Activated CD4-positive, CD25-positive, alpha-beta regulatory T cell treated with anti-CD3 and anti-CD28 coated beads, Interleukin-2, amount 50 U/mL, for 16 hours (primary cell): ENCODE data around the gene KCNK13.
"Not testable (repeated sequence)": the region's sequence is repeated elsewhere in the genome, so short reads cannot be mapped to it uniquely, and the experiment has no call there.

ENCODE experiments used
- DNase-seq: peaks from one replicate; pipeline ENCODE4 v3.0.0-alpha.2; 2020; ENCODE audit warnings: low read depth, low spot score

KCNK13 gene

DNA sequence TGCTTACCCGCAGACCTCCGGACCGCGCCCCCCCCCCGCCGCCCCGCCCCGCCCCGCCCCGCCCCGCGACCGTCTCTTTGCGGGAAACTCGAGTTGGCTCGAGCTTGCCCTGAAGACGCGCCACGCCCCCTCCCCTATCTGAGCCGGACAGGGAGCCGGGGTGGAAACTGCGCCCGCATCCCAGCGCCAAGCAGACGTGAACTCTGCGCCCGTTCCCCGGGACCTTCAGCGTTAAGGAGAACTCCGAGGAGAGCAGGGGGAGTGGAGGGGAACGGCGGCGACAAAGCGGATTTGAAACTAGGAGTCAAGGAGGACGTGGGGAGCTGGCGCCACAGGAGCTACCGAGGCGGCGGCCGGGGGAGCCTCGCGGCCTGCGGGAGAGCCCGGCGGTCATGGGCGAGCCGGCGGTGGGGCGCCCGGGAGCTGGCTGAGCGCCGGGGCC, at the start of gene KCNK13:
TSS of gene KCNK13 (plus strand) at position 310 of the 442 bp plus-strand sequence. CDS start 212 bp downstream, outside the sequence.
- DNase-seq = no peak

DNA sequence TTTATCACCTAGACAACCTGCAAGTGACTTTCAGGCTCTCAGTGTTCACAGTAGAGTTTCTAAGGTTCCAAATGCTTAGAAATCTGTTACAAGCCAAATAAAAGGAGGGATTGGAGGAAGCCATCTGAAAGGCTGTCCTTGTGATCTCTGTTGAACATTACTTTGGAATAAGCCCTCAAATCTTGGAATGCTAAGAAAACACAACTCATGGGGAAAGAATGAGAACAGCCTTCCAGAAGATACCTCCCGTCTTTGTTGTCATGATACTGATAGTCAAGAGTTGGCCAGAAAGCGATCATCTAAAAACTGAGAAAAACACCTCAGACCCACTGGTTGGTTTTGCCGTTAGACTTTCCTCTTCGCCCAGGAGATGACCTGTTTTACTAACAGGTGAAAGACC, 44.4 kb upstream of the KCNK13 start:
- DNase-seq = no peak

DNA sequence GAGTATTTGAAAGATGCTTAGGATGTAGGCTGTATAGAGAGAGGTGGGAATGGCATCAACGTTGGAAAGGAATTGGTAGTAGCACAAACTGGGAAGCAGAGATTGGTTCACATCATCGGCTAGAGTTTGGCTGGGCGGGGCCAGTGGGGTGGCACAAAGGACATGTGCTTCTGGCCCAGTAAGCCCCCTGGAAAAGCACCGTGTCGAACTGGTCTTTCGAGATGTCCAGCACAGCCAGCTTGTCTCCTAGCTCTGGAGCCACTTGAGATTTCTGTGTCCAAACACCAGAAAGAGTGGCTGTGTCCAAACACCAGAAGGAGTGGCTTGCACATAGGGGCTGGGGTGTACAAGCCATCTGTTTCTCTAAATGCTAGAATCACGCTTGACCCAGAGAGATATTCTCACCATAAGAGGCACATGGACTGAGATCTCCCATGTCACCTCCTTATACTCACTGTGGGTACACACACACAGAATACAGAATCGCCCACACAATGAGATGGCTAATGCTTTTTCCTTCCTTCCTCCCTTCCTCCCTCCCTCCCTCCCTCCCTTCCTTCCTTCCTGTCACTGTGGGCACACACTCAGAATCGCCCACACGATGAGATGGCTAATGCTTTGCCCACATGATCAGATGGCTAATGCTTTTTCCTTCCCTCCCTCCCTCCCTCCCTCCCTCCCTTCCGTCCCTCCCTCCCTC, 41.8 kb upstream of the KCNK13 start:
- DNase-seq = no peak

DNA sequence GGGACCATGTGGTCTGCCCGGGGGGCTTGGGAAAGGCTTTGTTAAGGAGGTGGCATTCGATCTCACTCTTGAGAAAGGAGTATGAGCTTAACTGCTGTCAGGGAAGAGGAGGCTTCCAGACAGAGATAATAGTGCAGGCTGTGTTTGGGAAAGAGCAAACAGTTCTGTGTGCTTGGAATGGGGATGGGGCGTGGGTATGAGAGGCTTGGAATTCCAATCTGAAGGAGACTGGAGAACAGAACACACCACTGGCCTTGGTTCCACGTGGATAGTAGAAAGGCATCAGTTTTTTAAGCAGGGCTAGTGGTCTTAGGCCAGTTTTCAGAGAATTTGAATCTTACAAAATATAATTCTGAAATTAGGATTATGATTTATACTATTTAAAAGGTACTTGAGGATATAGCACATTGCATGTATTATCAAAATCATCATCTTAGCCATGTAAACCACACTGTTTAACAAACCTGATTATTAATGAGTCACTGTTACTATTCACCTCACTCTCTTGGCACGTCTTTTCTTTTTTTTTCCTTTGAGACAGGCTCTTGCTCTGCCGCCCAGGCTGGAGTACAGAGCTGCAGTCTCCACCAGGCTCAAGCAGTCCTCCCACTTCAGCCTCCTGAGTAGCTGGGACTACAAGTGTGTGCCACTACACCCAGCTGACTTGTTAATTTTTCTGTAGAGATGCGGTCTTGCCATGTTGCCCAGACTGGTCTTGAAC, 38.5 kb upstream of the KCNK13 start:
- DNase-seq = no peak

DNA sequence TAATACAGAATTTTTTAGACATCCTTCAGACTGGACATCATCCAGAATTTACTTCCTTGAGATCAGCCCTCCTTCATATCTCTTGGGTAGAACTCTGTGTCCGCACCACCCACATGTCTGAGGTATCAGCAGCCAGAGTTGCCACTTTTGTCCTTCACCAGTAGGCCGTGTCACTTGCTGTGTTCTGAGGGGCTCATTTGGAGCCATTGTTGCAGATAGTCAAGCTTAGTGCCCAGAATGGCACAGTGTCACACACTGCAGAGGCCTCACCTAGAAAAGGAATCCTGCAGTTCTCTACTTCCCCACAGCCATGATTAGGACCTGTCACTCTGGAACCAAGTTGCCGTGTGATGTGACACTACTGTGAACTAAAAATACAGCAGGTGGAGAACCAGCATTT, 36.9 kb upstream of the KCNK13 start:
- no peak for DNase-seq

DNA sequence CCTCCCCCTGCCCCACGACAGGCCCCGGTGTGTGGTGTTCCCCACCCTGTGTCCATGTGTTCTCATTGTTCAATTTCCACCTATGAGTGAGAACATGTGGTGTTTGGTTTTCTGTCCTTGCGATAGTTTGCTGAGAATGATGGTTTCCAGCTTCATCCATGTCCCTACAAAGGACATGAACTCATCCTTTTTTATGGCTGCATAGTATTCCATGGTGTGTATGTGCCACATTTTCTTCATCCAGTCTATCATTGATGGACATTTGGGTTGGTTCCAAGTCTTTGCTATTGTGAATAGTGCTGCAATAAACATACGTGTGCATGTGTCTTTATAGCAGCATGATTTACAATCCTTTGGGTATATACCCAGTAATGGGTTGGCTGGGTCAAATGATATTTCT, 35.2 kb upstream of the KCNK13 start:
- not testable (repeated sequence) for DNase-seq

DNA sequence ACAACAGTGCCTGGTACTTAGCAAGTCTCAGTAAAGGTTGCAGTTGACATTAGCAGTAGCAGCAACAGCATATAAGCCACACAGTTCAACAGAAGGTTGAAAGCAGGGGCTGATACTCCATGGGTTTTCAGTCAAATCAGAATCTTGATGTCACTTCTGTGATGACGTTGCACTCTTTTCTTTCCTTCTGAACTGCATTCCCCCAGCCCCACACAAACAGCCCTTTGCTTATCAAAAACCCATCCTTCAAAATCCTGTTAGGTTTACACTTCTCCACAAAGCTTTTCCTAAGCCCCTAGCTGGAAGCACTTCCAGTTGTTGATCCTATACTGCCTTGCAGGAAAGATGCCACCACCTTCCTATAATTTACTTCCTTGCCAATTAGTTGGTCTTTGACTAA, 34.0 kb upstream of the KCNK13 start:
- no peak for DNase-seq

DNA sequence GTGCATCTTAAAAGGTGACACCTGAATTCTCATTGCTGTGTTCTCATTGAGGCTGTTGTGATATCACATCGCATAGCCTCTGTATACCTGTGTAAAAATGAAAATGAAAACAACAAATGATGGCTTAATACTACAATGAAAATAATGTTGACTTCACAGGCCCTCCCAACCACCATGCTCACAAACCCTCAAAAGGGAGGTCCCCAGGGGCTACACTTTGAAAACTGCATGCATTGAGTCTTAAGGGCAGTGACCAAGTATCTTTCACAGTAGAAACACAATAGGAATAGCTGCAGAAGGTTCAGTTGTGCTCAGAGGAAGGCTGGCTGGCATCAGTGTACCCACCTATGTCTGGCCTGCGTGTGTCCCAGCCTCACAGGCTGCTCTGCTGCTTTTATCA, 27.6 kb upstream of the KCNK13 start:
- DNase-seq = no peak

DNA sequence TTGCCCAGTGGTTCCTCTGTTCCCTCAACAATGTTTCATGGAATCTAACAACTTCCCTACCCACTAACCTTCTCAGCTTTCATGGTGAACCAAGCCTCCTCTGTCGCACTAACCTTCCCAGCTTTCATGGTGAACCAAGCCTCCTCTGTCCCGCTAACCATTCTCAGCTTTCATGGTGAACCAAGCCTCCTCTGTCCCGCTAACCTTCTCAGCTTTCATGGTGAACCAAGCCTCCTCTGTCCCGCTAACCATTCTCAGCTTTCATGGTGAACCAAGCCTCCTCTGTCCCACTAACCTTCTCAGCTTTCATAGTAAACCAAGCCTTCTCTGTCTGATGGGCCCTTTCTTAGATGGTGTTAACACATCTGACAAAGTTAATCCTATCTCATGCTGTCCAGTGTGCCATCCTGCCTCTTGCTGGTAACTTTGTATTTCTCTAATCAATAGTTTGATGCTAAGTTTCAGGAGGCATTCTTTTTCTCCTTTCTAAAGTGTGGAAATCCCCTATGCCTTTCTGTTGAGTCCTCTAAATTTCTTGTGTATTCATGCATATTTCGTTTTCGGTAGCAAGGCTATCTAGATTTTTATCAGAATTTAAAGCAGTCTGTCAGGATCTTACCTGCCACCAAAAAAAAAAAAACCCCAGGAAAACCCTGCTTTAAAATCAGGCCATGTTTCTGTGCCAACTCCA, 26.8 kb upstream of the KCNK13 start:
- DNase-seq = no peak

DNA sequence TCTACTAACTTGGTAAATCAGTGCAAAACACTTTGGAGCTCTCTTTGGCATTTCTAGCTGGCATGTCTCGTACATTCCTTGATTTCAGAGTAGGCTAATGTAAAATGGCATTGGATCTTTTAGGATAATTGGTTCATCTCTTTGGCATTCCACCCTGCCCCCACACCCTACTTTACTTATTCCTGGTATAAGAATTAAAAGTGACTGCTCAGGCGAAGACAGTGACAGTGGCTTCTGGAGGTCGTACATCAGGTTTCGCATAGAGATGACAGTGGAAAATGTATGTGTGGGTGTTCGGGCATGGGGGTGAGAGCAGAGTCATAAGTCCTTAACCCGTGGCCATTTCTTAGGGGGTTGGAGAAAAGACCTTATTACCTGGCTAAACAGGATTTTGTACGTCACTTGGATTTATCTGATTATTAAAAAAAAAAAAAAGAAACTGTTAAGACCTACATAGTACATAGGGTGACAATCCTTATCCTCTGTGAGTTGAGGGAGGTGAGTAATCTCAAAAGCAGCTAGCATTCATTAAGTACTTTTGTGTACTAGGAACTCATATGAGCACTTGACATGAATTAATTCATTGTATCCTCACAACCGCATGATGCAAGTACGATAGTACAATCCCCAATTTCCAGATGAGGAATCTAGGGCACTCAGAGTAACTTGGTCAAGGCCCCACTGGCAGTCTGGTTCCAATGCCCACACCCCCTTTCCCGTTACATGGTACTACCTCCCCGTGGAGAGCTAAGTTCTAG, 22.4 kb upstream of the KCNK13 start:
- no peak for DNase-seq

DNA sequence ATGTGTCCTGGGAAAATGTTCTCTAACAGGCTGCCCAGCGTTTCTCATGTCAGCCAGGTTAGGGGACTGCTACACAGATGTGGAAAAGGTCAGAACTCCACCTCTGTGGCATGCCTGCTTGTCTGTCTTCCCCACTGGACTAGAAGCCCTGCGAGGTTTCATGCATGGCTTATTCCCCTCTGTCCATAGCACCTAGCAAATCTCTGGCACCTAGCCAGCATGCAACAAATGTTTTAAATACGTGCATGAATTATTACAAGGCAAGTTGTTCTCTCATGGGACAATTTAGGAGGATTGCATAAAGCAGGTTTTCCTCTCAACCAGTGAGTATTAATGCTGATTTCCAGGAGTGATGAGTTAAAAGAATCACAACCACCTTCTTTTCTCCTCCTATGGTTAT, 21.4 kb upstream of the KCNK13 start:
- DNase-seq = no peak

DNA sequence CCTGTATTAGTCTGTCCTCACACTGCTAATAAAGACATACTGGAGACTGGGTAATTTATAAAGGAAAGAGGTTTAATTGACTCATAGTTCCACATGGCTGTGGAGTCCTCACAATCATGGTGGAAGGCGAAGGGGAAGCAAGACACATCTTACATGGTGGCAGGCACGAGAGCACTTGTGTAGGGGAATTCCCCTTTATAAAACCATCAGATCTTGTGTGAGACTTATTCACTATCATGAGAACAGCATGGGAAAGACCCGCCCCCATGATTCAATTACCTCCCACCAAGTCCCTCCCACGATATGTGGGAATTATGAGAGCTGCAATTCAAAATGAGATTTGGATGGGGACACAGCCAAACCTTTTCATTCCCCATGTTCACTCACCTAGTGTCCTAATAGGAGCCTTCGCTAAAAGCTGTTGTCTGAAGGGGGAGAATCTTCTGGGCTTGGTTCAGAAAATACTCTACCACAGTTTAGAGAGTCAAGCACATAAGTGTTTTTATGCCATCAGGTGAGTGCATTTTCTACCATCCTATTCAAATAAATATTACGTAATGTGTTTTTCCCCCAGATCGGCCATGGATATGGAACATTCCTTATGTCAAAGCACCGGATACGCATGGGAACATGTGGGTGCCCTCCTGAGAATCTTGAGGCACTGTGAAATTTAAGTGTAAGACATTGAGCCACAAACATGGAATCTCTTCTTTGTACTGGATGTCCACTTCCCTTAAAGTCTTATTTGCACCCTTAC, 19.1 kb upstream of the KCNK13 start:
- no peak for DNase-seq

DNA sequence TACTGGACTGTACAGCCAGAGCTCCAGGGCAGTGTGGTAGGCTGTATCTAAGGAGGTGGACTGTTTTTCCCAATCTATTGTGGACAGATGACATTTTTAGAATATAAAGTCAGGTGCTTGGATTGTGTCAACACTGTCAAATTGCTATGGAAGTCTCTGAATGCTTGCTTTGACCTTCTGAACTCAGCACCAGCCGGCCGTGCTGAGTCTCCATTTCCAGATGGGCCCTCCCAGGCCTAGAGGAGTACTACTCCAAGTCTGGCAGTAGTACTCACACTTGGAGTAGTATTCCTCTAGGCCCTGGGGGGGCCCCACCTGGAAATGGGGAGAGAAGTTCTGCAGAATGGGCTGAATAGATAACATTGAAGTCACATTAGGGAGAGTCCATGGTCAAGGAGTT, 16.2 kb upstream of the KCNK13 start:
- DNase-seq = no peak

DNA sequence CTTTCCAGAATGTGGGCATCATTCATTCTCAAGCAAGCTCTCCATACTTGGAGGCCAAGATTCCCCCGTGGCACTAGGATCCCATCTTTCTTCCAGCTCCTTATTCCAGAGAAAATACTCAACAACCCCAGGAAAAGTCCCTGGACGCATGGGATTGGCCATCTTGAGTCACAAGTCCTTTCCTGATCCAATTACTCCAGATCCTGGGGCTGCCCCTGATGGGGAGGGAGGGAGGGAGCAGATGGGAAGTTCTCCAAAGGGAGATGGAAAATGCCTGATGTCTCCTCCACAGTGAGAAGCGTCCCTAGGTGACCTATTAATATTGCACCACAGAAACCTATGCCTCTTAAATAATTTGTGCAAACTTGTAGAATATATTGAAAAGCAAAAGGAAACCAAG, 12.4 kb upstream of the KCNK13 start:
- no peak for DNase-seq

DNA sequence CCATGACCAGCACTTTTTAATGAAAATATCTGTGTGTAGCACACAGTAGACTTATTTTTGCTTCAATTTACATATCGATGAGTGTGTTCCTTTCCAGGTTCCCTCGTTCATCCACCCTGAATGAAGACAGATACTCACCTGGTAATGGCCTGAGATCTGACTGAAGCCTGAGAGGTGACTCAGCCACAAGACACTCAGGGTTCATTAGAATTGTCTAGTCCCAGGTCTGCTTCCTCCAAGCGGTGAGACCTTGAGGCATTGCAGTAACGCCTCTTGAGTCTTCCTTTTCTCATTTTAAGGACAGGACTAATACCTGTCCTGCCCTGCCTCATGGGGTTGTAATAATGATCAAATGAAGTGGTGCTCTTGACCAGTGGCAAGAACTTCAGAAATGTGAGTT, 11.5 kb upstream of the KCNK13 start:
- no peak for DNase-seq

DNA sequence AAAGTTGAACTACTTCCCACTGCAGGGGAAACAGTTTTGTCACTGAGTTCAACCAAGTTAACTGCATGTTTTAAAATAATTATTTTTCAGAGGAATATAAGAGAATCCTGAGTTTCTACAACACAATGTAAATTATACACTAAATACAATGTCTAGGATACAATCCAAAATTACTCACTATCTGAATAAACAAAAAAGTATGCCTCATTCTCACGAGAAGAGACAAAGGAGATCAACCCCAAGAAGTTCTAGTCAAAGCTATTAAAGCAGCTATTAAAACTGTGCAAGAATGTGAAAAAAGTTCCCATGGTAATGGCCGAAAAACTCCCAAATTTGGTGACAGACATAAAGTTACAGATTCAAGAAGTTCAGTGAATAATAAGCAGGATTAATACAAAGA, 8.8 kb upstream of the KCNK13 start:
- no peak for DNase-seq

DNA sequence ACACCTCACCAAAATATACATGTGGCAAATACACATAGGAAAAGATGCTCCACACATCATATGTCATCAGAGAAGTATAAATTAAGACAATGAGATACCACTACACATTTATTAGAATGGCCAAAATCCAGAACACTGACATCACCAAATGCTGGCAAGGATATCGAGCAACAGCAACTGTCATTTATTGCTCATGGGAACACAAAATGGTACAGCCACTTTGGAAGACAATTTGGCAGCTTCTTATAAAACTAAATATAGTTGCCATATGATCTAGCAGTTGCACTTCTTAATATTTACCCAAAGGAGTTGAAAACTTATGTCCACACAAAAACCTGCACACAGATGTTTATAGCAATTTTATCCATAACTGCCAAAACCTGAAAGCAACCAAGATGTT, 7.0 kb upstream of the KCNK13 start:
- no peak for DNase-seq

DNA sequence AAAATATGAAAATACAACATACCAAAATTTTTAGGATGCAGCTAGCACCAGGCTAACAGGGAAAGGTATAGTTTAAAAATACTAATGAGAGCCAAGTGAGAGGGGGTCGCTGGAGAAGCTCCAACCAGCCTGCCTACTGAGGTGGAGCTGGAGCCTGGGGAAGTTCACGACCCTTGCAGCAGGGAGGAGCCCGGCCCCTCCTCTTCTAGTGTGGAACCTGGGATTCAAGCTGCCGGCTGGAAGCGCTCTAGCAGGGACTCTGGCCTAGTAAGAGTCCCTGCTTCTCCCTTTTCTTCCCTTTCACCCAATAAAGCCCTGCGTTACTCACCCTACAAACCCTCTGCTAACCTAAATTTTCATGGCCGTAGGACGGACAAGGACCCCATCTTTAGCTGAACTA, 5.0 kb upstream of the KCNK13 start:
- DNase-seq = no peak

DNA sequence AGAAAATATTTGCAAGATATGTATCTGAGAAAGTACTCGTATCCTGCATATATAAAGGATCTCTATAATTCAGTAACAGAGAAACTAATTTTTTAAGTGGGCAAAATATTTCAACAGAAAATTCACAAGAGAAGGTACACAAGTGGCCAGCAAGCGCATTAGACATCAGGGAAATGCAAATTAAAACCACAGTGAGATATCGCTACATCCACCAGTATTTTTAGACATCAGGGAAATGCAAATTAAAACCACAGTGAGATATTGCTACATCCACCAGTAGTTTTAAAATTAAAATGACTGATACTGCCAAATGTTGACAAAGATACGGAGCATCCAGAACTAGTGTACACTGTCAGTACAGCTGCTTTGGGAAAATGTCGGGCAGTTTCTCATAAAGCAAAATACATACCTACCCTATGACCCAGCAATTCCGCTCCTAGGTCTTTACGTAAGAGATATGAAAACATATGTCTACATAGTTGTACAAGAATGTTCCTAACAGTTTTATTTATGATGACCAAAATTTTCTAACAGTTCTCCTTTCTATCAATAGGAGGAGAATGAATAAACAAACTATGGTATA, 2.8 kb upstream of the KCNK13 start:
- no peak for DNase-seq

DNA sequence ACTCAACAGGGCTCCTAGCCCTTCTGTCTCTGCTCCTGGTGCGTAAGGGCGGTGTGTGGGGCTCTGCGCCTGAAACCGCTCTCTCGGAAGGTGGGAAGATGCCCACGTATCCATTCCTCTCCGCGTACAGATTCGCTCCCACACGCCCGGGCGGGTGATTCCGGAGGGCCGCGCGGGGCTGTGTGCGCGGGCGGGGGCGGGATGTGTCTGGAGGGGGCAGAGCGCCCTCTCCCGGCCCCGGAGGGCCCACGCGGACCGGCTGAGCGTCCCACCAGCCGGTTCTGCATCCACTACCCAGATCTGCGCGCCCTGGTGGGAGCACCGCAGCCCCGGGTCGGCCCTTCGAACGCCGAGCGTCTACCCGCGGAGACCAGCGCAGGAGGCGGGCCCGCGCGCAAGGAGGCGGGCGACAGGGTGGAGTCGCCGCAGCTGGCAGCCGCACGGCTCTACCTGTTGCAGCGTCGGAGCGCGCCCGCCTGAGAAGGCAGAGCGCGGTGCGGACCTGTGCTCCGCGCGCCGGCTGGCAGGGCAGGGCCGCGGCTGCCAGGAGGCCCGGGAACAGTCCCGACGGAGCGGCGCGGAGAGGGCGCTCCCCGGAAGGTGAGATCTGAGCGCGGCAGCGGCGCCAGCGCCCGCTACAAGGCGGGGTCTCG, 1.4 kb upstream of the KCNK13 start:
- DNase-seq = peak; percentile 10
